PC-9 (cell line): ENCODE measurements around the gene ADAM8. TPM values are rescaled to one million over a fixed set of nuclear protein-coding genes. Genes with fewer than 3 reads are reported as not detected.

ENCODE experiments used
- BruUV-seq: library from RNA; stranded (reverse); fragments of 400-500 nt; replicated peaks from 2 replicates; lab custom pipeline; 2021; lab: Mats Ljungman, UMichigan
- CTCF ChIA-PET: fragments of 300-600 bp; sonication (Branson Sonifier 250); formaldehyde crosslinking; loops from one replicate; lab custom pipeline; 2022; ENCODE audit warnings: antibody characterized with exemption; lab: Charles Lee
- POLR2A ChIA-PET: fragments of 300-600 bp; sonication (Branson Sonifier 250); formaldehyde crosslinking; loops from one replicate; lab custom pipeline; 2022; ENCODE audit warnings: antibody characterized with exemption; ENCODE audit not compliant: unreplicated experiment; lab: Charles Lee
- DNase-seq, 2 experiments: peaks; one replicate each; pipeline versions ENCODE4 v3.0.0 to v3.0.0-alpha.2; 2015 to 2022; ENCODE audit warnings: mixed read lengths in 1 of 2
- H2AFZ ChIP-seq: fragments of 200-600 bp; sonication (generic); 2 replicates; pipeline ENCODE4 v1.8.1; 2017; ENCODE audit warnings: antibody characterized with exemption
- H3F3A ChIP-seq: fragments of 200-600 bp; sonication (generic); 2 replicates; pipeline ENCODE4 v1.8.1; 2017; ENCODE audit warnings: antibody characterized with exemption, mild to moderate bottlenecking, low read depth; ENCODE audit not compliant: insufficient read depth
- H3K27ac ChIP-seq: fragments of 200-600 bp; sonication (generic); 2 replicates; pipeline ENCODE4 v1.6.1; 2016; ENCODE audit warnings: mixed run types
- H3K27me3 ChIP-seq: fragments of 200-600 bp; sonication (generic); 2 replicates; pipeline ENCODE4 v1.6.1; 2016; ENCODE audit warnings: low read depth, mixed run types; ENCODE audit not compliant: insufficient read depth
- H3K36me3 ChIP-seq: fragments of 200-600 bp; sonication (generic); 2 replicates; pipeline ENCODE4 v1.6.1; 2016; ENCODE audit warnings: low read depth, mixed run types
- H3K4me1 ChIP-seq: fragments of 200-600 bp; sonication (generic); replicated peaks from 2 replicates; pipeline ENCODE4 v1.6.1; 2016; ENCODE audit warnings: mixed run types; ENCODE audit not compliant: insufficient read depth
- H3K4me2 ChIP-seq: fragments of 200-600 bp; sonication (generic); 2 replicates; pipeline ENCODE4 v1.6.1; 2017; ENCODE audit warnings: mixed run types
- H3K4me3 ChIP-seq: fragments of 200-600 bp; sonication (generic); 2 replicates; pipeline ENCODE4 v1.6.1; 2016; ENCODE audit warnings: mixed run types
- H3K79me2 ChIP-seq: fragments of 200-600 bp; sonication (generic); 2 replicates; pipeline ENCODE4 v1.6.1; 2017; ENCODE audit warnings: low read depth, mixed run types
- H3K9me2 ChIP-seq: fragments of 200-600 bp; sonication (generic); 2 replicates; pipeline ENCODE4 v1.8.1; 2017; ENCODE audit warnings: mild to moderate bottlenecking; ENCODE audit not compliant: insufficient read depth
- H3K9me3 ChIP-seq: fragments of 200-600 bp; sonication (generic); 2 replicates; pipeline ENCODE4 v1.8.1; 2016; ENCODE audit warnings: low read depth; ENCODE audit not compliant: insufficient read depth
- H4K20me1 ChIP-seq: fragments of 200-600 bp; sonication (generic); 2 replicates; pipeline ENCODE4 v1.8.1; 2017; ENCODE audit not compliant: insufficient read depth
- EZH2 ChIP-seq: fragments of 200-600 bp; sonication (generic); IDR thresholded peaks from 2 replicates; pipeline ENCODE4 v1.8.0; 2017; ENCODE audit warnings: antibody characterized with exemption, low read depth
- intact Hi-C: fragments of 100-400 bp; cut with micrococcal nuclease; formaldehyde crosslinking; loops from one replicate; pipeline ENCODE4 v1.10.0; 2022; ENCODE audit not compliant: unreplicated experiment
- total RNA-seq: library from RNA; stranded (reverse); gene quantifications from 2 replicates; pipeline ENCODE4 v1.2.3, GENCODE V29; 2021
- TF ChIP-seq, protein P1 (sequence below): fragments of 200-600 bp; sonication (generic); conservative IDR thresholded peaks from 2 replicates; pipeline ENCODE4 v1.6.1; 2017; ENCODE audit warnings: mixed run types, antibody characterized with exemption, mild to moderate bottlenecking, moderate library complexity

Gene ADAM8
- total RNA-seq, 1 experiment from 2014 or later: 18.3 TPM

DNA sequence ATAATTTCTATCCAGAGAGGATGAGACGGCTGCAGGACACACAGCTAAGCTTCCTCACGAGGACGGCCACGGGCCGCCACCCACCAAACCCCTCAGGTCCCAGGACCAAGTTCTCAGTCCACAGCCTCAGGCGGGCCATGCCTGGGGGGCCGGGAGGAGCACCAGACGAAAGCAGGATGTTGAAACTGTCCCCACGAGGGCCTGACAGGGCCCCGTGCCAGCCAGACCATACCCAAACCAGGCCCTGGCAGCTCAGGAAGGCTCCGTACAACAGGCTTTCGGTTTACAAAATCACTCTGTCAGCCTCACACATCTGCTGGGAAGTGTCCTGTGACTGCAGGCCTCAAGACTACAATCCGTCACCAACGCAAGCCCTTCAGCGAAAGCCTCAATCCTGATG lies 17.5 kb upstream of the ADAM8 start:
- no peaks in the 10 kb centered on the region for H3K79me2 ChIP-seq
- no TSS peak for BruUV-seq
- intact Hi-C loops: no loop called here
- no peaks in the 10 kb centered on the region for H3K9me2 ChIP-seq
- H2AFZ ChIP-seq: no peak overlapping the region
- H3K36me3 ChIP-seq: no peaks in the 10 kb centered on the region
- H4K20me1 ChIP-seq: no peaks in the 10 kb centered on the region
- H3K27me3 ChIP-seq: no peaks in the 10 kb centered on the region
- H3K4me3 ChIP-seq: no peak overlapping the region
- peaks cover 22% of the 10 kb centered on the region for H3K4me1 ChIP-seq
- ChIA-PET CTCF (interaction anchor here (0.7 kb wide), 1 partner anchor 107 kb away, joined by 15 read pairs; no protein-coding TSS in a partner anchor), POLR2A (no interaction called here)
- peak overlapping the region; percentile 49 for H3K4me2 ChIP-seq
- H3K9me3 ChIP-seq: no peaks in the 10 kb centered on the region
- peaks cover 19% of the 10 kb centered on the region; the same call in 1 of the 2 replicates for H3F3A ChIP-seq
- TF ChIP-seq EZH2: no peak
- DNase-seq: no peak
- H3K27ac ChIP-seq: peak overlapping the region; percentile 67

DNA sequence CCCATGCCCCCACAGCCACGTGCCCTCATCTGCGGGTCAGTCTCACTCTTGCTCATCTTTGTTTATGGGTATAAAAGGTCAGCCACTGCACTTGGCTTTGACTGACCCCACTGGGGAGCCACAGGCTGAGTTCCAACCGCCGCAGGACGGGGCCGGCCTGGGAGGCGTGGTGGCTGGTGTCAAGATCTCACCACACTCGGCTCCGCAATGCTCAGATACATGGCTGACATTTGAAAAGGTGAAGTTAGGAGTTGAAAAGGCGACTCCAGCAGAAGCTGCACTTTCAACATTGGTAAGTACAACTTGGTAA lies 17.1 kb upstream of the ADAM8 start:
- Histone ChIP-seq H3K4me2 (peak overlapping the region; percentile 49), H3K9me2 (no peaks in the 10 kb centered on the region), H3K27ac (peak overlapping the region; percentile 67), H4K20me1 (no peaks in the 10 kb centered on the region), H3K4me1 (peaks cover 22% of the 10 kb centered on the region), H3K79me2 (no peaks in the 10 kb centered on the region), H3K9me3 (no peaks in the 10 kb centered on the region), H3F3A (peaks cover 19% of the 10 kb centered on the region; the same call in 1 of the 2 replicates), H3K36me3 (no peaks in the 10 kb centered on the region), H3K4me3 (no peak overlapping the region; the same call in 1 of the 2 replicates), H3K27me3 (no peaks in the 10 kb centered on the region), H2AFZ (no peak overlapping the region)
- no peak for DNase-seq
- intact Hi-C loops: loop anchor here (1.0 kb wide), 1 partner anchor 14 kb away; no protein-coding TSS in a partner anchor
- POLR2A ChIA-PET: no interaction called here
- TF ChIP-seq, protein P1, sequence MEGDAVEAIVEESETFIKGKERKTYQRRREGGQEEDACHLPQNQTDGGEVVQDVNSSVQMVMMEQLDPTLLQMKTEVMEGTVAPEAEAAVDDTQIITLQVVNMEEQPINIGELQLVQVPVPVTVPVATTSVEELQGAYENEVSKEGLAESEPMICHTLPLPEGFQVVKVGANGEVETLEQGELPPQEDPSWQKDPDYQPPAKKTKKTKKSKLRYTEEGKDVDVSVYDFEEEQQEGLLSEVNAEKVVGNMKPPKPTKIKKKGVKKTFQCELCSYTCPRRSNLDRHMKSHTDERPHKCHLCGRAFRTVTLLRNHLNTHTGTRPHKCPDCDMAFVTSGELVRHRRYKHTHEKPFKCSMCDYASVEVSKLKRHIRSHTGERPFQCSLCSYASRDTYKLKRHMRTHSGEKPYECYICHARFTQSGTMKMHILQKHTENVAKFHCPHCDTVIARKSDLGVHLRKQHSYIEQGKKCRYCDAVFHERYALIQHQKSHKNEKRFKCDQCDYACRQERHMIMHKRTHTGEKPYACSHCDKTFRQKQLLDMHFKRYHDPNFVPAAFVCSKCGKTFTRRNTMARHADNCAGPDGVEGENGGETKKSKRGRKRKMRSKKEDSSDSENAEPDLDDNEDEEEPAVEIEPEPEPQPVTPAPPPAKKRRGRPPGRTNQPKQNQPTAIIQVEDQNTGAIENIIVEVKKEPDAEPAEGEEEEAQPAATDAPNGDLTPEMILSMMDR: no peak
- TF ChIP-seq EZH2: no peak
- CTCF ChIA-PET: no interaction called here
- BruUV-seq: no TSS peak

DNA sequence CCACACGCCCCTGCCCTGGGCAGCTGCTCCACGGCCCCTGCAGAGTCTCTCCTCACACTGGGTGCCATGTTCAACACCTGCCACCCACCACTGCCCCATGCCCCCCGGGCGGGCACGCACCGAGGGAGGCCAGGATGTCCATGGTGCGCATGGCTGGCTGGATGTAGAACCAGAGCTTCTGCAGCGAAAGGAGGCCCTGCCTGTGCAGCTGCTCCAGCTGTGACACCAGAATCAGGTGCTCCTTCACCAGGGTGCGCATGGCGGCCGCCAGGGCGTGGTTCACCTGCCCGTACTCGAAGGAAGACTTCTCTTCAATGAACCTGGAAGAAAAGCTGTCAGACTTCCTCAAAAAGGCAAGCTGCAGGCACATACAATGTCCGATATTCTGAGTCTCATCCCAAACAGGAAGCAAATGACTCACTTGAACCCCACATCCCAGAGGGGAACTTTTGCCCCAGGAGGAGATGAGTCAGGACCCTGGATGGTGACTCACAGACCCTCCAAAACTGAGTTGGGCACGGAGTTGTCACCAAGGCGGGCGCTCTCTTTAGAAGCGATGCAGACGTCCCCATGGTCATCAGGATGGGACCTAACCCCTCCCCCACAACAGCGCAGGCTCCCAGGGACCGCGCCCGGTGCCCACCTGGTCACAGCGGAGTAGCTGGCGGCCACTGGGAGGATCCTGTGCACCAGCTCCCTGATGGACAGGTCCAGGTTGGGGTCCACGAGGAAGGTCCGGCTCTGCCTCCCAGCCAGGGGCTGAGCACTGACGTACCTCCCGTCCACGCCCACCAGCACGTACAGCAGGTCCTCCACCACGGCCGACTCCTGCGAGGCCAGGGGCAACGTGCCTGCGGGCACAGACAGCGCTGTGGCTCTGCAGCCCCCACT lies 16.5 kb upstream of the ADAM8 start:
- H2AFZ ChIP-seq: no peak overlapping the region
- POLR2A ChIA-PET: interaction anchor here (0.7 kb wide), 1 partner anchor 385 kb away, joined by 3 read pairs; no protein-coding TSS in a partner anchor
- intact Hi-C loops: loop anchor here (1.0 kb wide), 1 partner anchor 14 kb away; no protein-coding TSS in a partner anchor
- H3K4me1 ChIP-seq: peaks cover 22% of the 10 kb centered on the region
- H3K36me3 ChIP-seq: no peaks in the 10 kb centered on the region
- H3K4me2 ChIP-seq: peak overlapping the region; percentile 49
- BruUV-seq: no TSS peak
- H3K9me3 ChIP-seq: no peaks in the 10 kb centered on the region
- CTCF ChIA-PET: interaction anchor here (0.7 to 0.8 kb wide), 2 partner anchors 14 to 36 kb away, joined by 3 read pairs; no protein-coding TSS in a partner anchor
- no peak for TF ChIP-seq EZH2
- TF ChIP-seq, protein P1: no peak
- no peak overlapping the region; the same call in 1 of the 2 replicates for H3K4me3 ChIP-seq
- H3F3A ChIP-seq: peaks cover 19% of the 10 kb centered on the region; the same call in 1 of the 2 replicates
- H3K27me3 ChIP-seq: no peaks in the 10 kb centered on the region
- H4K20me1 ChIP-seq: no peaks in the 10 kb centered on the region
- H3K79me2 ChIP-seq: no peaks in the 10 kb centered on the region
- peak overlapping the region; percentile 72 for H3K27ac ChIP-seq
- H3K9me2 ChIP-seq: no peaks in the 10 kb centered on the region
- DNase-seq: peak; percentile 66 to 73
